Measurements from ENCODE around the gene TXLNG.

The TXLNG gene

DNA sequence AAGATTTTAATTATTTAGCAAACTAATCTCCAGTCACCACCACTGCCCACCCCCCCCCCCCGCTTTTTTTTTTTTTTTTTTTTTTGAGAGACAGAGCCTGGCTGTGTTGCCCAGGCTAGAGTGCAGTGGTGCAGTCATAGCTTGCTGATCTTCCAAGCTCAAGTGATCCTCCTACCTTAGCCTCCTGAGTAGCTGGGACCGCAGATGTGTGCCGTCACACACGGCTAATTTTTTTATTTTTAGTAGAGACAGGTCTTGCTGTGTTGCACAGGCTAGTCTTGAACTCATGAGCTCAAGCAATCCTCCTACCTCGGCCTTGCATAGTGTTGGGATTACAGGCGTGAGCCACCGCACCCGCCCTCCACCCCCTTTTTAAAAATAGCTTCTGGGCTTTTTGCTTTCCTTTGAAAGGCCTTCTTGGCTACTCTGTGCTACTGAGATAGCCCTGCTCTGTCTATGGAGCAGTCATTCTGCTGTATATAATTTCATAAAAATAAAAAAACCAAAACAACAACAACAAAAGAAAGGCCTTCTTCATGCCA lies 18.7 kb downstream of the TXLNG start:
- no peak overlapping the region for H3K4me3 ChIP-seq (ENCODE audit: low read depth, low read length)
- TF ChIP-seq, protein P1, sequence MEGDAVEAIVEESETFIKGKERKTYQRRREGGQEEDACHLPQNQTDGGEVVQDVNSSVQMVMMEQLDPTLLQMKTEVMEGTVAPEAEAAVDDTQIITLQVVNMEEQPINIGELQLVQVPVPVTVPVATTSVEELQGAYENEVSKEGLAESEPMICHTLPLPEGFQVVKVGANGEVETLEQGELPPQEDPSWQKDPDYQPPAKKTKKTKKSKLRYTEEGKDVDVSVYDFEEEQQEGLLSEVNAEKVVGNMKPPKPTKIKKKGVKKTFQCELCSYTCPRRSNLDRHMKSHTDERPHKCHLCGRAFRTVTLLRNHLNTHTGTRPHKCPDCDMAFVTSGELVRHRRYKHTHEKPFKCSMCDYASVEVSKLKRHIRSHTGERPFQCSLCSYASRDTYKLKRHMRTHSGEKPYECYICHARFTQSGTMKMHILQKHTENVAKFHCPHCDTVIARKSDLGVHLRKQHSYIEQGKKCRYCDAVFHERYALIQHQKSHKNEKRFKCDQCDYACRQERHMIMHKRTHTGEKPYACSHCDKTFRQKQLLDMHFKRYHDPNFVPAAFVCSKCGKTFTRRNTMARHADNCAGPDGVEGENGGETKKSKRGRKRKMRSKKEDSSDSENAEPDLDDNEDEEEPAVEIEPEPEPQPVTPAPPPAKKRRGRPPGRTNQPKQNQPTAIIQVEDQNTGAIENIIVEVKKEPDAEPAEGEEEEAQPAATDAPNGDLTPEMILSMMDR (IDR thresholded peaks at IDR 0.05; ENCODE audit: low read depth, low read length), result no peak

DNA sequence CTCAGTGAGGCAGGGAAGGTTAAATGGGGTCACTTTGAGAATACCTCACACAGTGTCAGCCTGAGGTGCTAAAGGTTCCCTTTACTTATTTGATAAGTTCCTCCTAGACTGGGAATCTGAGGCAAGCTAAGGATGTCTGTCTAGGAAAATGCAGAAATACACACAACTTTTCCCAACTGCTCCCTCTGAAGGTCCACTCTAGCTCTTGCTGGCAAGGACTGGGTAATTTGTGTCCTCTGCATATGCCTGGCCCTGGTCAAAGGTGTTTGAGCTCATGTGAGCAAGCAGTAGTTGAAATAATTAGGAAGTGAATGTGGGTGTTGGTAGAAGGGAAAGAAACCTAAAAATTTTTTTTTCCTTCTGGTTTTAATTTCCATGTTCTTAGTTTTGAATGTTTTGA lies 21.3 kb downstream of the TXLNG start:
- TF ChIP-seq, protein P1 (IDR thresholded peaks at IDR 0.05; ENCODE audit: low read depth, low read length), result 0 out of 2 replicates have a peak, but pooled peaks have one; percentile 14
- H3K4me3 ChIP-seq (ENCODE audit: low read depth, low read length), result peak overlapping the region; percentile 42

DNA sequence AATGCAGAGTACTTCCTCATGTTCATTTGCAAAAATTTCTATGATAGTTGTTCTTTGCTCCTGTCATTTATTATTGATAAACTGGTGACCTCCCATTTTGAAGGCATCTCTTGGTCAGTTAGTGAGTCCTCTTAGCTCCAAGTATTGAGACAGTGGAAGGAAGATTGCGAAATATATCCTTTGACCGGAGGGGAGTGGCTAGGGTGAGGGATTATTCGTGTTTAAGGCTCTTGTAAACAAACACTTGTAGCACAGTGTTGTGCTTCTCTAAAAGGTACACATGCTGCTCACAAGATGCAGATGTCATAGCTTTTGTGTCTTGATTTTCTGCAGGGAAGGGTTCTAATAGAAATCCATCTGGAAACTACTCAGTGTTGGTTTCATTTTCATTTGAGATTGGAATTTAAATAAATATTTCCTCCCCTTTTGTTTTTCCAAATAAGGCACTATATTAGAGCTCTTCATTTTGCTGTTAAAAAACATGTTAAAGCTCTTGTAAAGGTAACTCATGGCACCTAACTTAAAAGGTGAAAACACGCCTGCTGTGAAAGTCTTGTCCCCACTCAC lies 21.8 kb downstream of the TXLNG start:
- peak overlapping the region; percentile 42 for H3K4me3 ChIP-seq (ENCODE audit: low read depth, low read length)
- TF ChIP-seq, protein P1 (IDR thresholded peaks at IDR 0.05; ENCODE audit: low read depth, low read length), result no peak

DNA sequence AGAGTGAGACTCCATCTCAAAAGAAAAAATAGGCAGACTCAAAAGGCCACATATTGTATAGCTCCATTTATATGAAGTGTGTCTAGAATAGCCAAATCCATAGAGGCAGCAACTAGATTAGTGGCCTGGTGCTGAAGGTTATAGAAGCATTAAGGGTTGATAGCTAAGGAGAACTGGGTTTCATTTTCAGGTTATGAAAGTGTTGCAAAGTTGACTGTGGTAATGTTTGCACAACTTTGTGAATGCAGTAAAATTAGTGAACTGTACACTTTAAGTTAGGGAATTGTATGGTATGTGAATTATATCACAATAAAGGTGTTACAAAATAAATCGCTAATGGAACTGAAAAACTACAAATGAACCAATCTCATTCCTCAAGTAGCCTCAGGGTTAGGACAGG lies 28.3 kb downstream of the TXLNG start:
- H3K4me3 ChIP-seq (ENCODE audit: low read depth, low read length), result no peak overlapping the region
- TF ChIP-seq, protein P1 (IDR thresholded peaks at IDR 0.05; ENCODE audit: low read depth, low read length), result no peak

DNA sequence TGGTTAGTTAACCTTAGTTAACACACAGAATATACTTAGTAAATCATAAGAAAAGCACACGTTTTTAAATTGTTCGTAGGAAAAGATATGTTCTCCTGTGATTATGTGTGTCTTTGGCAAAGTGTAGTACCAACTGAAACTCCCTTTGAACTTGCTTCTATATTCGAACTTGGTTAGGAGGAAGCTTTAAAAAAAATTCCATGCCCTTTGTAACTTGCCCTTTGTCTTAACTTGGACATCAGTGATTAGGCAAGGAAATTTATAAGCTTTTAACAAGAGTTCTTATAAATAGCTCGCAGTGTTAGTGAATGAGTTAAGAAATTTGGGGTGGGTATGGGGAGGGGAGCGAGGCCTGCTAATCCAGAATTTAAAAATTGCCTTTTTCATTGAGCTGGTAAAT lies 33.4 kb downstream of the TXLNG start:
- TF ChIP-seq, protein P1 (IDR thresholded peaks at IDR 0.05; ENCODE audit: low read depth, low read length), result no peak
- no peak overlapping the region for H3K4me3 ChIP-seq (ENCODE audit: low read depth, low read length)

DNA sequence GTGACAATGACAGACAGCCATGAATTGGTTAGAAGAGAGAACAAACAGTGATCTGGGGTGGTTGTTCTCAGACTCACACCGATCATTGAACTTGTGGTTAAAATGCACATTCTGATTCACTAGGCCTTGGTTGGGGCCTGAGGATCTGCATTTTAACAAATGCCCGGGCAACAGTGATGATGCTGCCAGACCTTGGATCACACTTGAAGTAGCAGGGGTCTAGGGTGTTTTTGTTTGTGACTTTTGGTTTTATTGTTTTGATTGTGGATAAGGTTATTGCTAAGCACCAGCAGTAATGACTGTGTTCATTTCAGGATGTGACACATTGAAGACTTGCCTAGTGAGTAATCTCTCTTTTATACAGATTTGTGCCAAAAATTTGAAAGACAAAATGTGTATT lies 36.5 kb downstream of the TXLNG start:
- no peak overlapping the region for H3K4me3 ChIP-seq (ENCODE audit: low read depth, low read length)
- TF ChIP-seq, protein P1 (IDR thresholded peaks at IDR 0.05; ENCODE audit: low read depth, low read length), result no peak

DNA sequence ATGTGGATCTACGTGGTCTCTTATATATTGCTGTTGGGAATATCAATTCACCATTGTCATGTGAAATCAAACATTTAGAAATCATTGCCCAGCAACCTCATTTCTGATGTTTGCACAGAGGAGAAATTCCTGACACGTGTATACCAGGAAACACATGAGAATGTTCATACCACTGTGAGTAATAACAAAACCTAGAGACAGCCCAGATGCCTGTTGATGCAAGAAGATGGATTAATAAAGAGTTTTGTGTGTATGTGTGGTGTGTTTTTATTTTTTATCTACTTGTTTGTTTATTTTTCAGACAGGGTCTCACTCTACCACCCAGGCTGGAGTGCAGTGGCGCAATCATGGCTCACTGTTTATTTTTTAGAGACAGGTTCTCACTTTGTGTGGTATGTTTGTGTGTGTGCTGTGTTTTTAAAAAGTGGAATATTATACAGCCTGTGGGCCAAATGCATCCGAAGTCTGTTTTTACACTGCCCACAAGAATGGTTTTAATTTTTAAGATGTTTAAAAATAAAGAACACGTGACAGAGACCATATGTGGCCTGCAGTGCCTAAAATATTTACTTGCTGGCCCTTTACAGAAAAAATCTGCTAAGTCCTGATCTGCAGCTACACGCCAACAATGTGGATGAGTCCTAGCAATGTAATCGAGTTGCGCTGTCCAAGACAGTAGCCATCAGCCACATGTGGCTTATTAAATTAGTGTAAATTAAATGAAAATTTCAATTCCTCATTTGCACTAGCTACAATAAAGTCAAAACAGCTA lies 39.2 kb downstream of the TXLNG start:
- TF ChIP-seq, protein P1 (IDR thresholded peaks at IDR 0.05; ENCODE audit: low read depth, low read length), result no peak
- H3K4me3 ChIP-seq (ENCODE audit: low read depth, low read length), result no peak overlapping the region

All from WI38 (cell line).